ENCODE measurements around the gene SLCO2A1.

GRCh38 chr3:134009345-134010000 lies 20.3 kb downstream of the SLCO2A1 start:
- no peak for TF ChIP-seq ZFX (IDR thresholded peaks at IDR 0.05; ENCODE audit: borderline replicate concordance)
- TF ChIP-seq, protein P1, sequence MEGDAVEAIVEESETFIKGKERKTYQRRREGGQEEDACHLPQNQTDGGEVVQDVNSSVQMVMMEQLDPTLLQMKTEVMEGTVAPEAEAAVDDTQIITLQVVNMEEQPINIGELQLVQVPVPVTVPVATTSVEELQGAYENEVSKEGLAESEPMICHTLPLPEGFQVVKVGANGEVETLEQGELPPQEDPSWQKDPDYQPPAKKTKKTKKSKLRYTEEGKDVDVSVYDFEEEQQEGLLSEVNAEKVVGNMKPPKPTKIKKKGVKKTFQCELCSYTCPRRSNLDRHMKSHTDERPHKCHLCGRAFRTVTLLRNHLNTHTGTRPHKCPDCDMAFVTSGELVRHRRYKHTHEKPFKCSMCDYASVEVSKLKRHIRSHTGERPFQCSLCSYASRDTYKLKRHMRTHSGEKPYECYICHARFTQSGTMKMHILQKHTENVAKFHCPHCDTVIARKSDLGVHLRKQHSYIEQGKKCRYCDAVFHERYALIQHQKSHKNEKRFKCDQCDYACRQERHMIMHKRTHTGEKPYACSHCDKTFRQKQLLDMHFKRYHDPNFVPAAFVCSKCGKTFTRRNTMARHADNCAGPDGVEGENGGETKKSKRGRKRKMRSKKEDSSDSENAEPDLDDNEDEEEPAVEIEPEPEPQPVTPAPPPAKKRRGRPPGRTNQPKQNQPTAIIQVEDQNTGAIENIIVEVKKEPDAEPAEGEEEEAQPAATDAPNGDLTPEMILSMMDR (IDR thresholded peaks at IDR 0.05) = no peak

Measured in 22Rv1 (cell line).